VCaP (cell line): ENCODE data around the gene KIF4A.
A peak's percentile ranks its signal among the peaks of the same experiment; 100 is the strongest.
"Not testable (repeated sequence)": the region's sequence is repeated elsewhere in the genome, so short reads cannot be mapped to it uniquely, and the experiment has no call there.

ENCODE experiments used
- H3K27ac ChIP-seq: fragments of 450-650 bp; 2 replicates; pipeline ENCODE4 v1.5.1; 2017
- CTCF ChIP-seq: fragments of 450-650 bp; conservative IDR thresholded peaks from 2 replicates; pipeline ENCODE4 v1.5.1; 2017; ENCODE audit warnings: mild to moderate bottlenecking, moderate library complexity

The KIF4A gene

GRCh38 chrX:70264784-70265183 lies 25.1 kb upstream of the KIF4A start:
- TF ChIP-seq CTCF: no peak
- H3K27ac ChIP-seq: no peak overlapping the region

GRCh38 chrX:70268034-70268433 lies 21.9 kb upstream of the KIF4A start, which contains the start of gene ARR3:
Gene ARR3, plus strand, starts transcription at chrX:70268334. Its CDS starts 1,052 bp downstream, at chrX:70269386.
- no peak within 1 kb of the TSS for H3K27ac ChIP-seq
- no peak for TF ChIP-seq CTCF

DNA sequence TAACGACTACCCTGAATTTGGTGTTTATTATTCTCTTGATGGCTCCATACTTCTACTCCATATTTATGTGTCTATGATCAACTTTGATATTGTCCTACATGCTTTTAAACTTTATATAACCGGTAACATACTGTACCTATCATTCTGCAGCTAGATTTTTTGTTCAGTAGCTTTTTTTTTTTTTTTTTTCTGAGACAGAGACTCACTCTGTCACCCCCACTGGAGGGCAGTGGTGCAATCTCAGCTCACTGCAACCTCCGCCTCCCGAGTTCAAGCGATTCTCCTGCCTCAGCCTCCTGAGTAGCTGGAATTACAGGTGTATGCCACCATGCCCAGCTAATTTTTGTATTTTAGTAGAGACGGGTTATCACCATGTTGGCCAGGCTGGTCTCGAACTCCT lies 15.9 kb upstream of the KIF4A start:
- not testable (repeated sequence) for H3K27ac ChIP-seq

- TF ChIP-seq CTCF: no peak
- no peak overlapping the region for H3K27ac ChIP-seq
Observed at GRCh38 chrX:70279081-70279480, 10.8 kb upstream of the KIF4A start.

DNA sequence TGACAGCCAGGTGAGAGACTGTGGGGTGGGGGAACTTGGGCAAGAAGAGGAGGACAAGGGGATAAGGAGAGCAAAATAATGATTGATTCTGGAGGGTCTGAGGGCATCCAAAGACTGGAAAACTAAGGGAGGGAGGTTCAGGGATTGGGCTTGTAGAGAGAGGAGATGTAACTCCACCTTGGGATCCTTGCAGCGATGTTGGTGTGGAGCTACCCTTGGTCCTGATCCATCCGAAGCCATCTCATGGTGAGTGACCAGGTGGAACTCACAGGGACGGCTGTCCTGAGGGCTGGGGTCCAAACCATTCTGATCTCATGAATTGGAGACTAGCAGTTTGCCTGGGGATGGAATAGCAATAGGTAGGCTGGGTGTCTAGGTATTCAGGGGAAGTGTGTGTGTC lies 9.3 kb upstream of the KIF4A start:
- no peak for TF ChIP-seq CTCF
- no peak overlapping the region for H3K27ac ChIP-seq

- no peak for TF ChIP-seq CTCF
- no peak within 1 kb of the TSS for H3K27ac ChIP-seq
Observed at GRCh38 chrX:70281951-70282350, 8.0 kb upstream of the KIF4A start, which contains the start of gene RAB41. Gene RAB41, plus strand, starts transcription at chrX:70282172. Its CDS starts 46 bp downstream, at chrX:70282218.

GRCh38 chrX:70289168-70289792 lies 624 bp upstream of the KIF4A start:
- TF ChIP-seq CTCF: no peak
- peak overlapping the region; percentile 58 for H3K27ac ChIP-seq

DNA sequence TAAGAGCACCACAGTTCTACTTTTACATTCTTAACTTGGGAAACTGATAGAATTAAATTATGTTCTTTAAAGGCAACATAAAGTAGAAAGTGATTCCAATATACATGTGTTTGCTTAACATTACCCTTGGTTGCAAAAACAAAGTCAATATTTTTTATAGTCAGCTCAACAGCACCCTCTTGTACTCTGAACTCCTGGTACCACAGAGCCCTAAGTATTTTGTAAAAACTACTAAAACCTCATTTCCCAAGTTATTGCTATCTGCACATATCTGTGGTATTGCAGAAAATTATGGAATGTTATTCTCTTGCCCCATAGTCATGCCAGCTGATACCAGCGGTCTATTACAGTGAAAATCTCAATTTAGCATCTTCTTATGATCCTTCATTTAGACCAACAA lies 2.9 kb downstream of the KIF4A start:
- no peak for TF ChIP-seq CTCF
- no peak overlapping the region for H3K27ac ChIP-seq
